RWPE2 (cell line): ENCODE results near the gene FAM13B.

Source experiments
- ATAC-seq: fragments of 200-7000 bp; cut with Tn5 transposase; 3 replicates; pipeline ENCODE4 v1.9.1; 2021; ENCODE audit warnings: low read depth
- DNase-seq: peaks from one replicate; pipeline ENCODE4 v3.0.0-alpha.2; 2020; ENCODE audit warnings: low spot score
- H3K27ac ChIP-seq: fragments of 450-650 bp; 2 replicates; pipeline ENCODE4 v1.5.1; 2017; ENCODE audit warnings: mild to moderate bottlenecking; ENCODE audit not compliant: poor library complexity, severe bottlenecking
- H3K27me3 ChIP-seq: fragments of 250-450 bp; sonication (Bioruptor Pico); 2 replicates; pipeline ENCODE4 v1.5.1; 2021; ENCODE audit warnings: mild to moderate bottlenecking, moderate library complexity; ENCODE audit not compliant: insufficient read depth, poor library complexity, severe bottlenecking
- H3K36me3 ChIP-seq: fragments of 250-450 bp; sonication (Bioruptor Pico); 2 replicates; pipeline ENCODE4 v1.5.1; 2020; ENCODE audit warnings: low read depth, mild to moderate bottlenecking, moderate library complexity
- H3K4me1 ChIP-seq: fragments of 250-450 bp; sonication (Bioruptor Pico); 2 replicates; pipeline ENCODE4 v1.5.1; 2021; ENCODE audit warnings: mild to moderate bottlenecking, moderate library complexity; ENCODE audit not compliant: insufficient read depth, poor library complexity, severe bottlenecking
- H3K4me3 ChIP-seq: fragments of 250-450 bp; sonication (Bioruptor Pico); 2 replicates; pipeline ENCODE4 v1.5.1; 2021; ENCODE audit warnings: mild to moderate bottlenecking, moderate library complexity; ENCODE audit not compliant: severe bottlenecking
- H3K9me3 ChIP-seq: fragments of 250-450 bp; sonication (Bioruptor Pico); 2 replicates; pipeline ENCODE4 v1.5.1; 2021; ENCODE audit warnings: mild to moderate bottlenecking, moderate library complexity; ENCODE audit not compliant: severe bottlenecking
- TF ChIP-seq, protein P1 (sequence below): fragments of 450-650 bp; IDR thresholded peaks from one replicate; pipeline ENCODE4 v1.5.1; 2017; ENCODE audit warnings: mild to moderate bottlenecking, moderate library complexity; ENCODE audit not compliant: poor library complexity, severe bottlenecking

The FAM13B gene

DNA sequence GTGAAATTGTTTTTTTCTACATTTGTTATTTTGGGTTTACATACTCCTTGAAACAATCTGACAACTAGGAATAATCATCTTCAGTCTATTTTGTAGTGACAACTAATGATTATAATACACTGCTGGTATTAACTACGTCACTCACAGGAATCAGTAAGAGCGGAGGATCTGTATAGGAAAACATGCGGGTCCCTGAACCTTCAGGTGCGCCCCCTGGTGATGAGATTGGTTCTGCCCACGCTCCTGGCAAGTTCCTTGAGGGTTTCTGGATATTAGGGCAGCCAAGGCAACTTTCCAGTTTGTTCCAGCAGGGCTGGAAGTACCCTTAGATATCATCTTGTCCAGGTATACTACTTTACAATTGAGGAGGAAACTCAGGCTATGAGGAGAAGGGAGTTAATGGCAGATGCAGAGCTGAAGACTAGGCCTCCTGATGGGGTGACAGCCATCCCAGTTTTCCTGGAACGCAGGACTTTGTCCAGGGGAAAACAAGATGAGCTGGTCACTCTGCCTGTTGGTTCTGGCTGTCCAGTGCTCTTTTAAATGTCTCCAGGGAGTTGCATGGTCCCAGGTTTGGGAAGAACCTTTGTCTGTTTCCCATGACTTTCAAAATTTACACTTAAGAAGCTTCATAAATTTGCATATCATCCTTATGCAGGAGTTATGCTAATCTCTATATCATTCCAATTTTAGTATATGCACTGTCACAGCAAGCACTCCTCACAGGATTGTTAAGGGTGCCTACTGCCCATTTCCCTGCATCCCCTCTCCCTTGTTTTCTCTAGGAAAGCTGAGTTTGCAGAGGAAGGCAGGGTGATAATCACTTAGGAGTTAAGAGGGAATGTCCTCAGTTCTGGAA is 36.1 kb upstream of the FAM13B start:
- Histone ChIP-seq H3K4me3 (no peak overlapping the region), H3K4me1 (no peaks in the 10 kb centered on the region), H3K27me3 (no peaks in the 10 kb centered on the region), H3K36me3 (no peaks in the 10 kb centered on the region), H3K9me3 (no peaks in the 10 kb centered on the region), H3K27ac (no peak overlapping the region)
- DNase-seq (no peak), ATAC-seq (peak; percentile 91)
- TF ChIP-seq, protein P1, sequence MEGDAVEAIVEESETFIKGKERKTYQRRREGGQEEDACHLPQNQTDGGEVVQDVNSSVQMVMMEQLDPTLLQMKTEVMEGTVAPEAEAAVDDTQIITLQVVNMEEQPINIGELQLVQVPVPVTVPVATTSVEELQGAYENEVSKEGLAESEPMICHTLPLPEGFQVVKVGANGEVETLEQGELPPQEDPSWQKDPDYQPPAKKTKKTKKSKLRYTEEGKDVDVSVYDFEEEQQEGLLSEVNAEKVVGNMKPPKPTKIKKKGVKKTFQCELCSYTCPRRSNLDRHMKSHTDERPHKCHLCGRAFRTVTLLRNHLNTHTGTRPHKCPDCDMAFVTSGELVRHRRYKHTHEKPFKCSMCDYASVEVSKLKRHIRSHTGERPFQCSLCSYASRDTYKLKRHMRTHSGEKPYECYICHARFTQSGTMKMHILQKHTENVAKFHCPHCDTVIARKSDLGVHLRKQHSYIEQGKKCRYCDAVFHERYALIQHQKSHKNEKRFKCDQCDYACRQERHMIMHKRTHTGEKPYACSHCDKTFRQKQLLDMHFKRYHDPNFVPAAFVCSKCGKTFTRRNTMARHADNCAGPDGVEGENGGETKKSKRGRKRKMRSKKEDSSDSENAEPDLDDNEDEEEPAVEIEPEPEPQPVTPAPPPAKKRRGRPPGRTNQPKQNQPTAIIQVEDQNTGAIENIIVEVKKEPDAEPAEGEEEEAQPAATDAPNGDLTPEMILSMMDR = peak; percentile 94

GRCh38 chr5:138067945-138068344 is 35.1 kb upstream of the FAM13B start:
- DNase-seq = no peak
- no peak for ATAC-seq
- Histone ChIP-seq H3K4me3 (no peak overlapping the region), H3K27ac (no peak overlapping the region), H3K27me3 (no peaks in the 10 kb centered on the region), H3K9me3 (no peaks in the 10 kb centered on the region), H3K36me3 (no peaks in the 10 kb centered on the region), H3K4me1 (no peaks in the 10 kb centered on the region)
- TF ChIP-seq, protein P1 = no peak

DNA sequence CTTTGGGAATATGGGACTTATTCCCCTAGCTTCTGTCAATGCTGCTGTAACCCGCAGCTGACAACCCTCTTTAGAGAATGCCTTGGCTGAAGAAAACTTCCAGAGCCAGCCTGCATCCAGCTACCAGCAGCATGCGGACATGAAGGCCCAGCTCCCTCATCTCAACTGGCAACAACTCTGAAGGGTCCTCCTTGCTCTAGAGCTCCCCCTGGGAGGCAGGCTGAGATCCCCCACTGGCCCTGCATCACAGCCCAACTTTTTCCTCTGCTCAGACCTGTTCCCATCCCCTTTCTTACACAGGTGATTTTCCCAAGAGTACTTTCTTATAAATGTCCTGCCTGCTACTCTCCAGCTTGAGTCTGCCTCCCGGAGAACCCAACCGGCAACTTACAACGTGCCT is 32.2 kb upstream of the FAM13B start:
- Histone ChIP-seq H3K4me3 (no peak overlapping the region), H3K9me3 (no peaks in the 10 kb centered on the region), H3K36me3 (no peaks in the 10 kb centered on the region), H3K4me1 (no peaks in the 10 kb centered on the region), H3K27me3 (no peaks in the 10 kb centered on the region), H3K27ac (no peak overlapping the region)
- TF ChIP-seq, protein P1 = peak; percentile 44
- ATAC-seq (0 out of 3 replicates have a peak, but pooled peaks have one; percentile 19), DNase-seq (no peak)

DNA sequence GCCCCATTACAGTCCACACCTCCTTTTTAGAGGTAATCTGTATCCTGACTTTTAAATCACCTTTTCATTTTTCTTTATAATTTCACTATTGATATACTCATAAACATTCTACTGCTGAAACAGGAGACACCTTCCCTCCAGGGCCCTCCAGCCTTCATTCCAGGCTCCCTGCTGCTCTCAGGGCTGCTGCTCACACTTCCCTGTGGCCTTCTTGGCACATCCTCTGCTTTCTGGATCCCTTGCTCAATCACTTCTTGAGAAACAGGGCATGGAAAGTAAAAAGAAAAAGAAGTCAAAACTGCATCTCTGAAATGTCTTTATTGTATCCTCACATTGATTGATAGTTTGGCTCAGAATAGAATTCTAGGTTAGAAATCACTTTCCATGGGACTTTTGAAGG is 31.6 kb upstream of the FAM13B start:
- no peaks in the 10 kb centered on the region for H3K27me3 ChIP-seq

More for the DNA sequence above, 31.6 kb upstream of the FAM13B start:
- Histone ChIP-seq H3K36me3 (no peaks in the 10 kb centered on the region), H3K9me3 (no peaks in the 10 kb centered on the region), H3K27ac (no peak overlapping the region), H3K4me3 (no peak overlapping the region), H3K4me1 (no peaks in the 10 kb centered on the region)
- ATAC-seq (no peak), DNase-seq (no peak)
- TF ChIP-seq, protein P1 = no peak
